ENCODE data around the gene MYBPC2. TPM values are rescaled to one million over a fixed set of nuclear protein-coding genes. Genes with fewer than 3 reads are reported as not detected.
"Not testable (repeated sequence)": the region's sequence is repeated elsewhere in the genome, so short reads cannot be mapped to it uniquely, and the experiment has no call there.

MYBPC2 gene
- total RNA-seq, 1 donor = not detected

DNA sequence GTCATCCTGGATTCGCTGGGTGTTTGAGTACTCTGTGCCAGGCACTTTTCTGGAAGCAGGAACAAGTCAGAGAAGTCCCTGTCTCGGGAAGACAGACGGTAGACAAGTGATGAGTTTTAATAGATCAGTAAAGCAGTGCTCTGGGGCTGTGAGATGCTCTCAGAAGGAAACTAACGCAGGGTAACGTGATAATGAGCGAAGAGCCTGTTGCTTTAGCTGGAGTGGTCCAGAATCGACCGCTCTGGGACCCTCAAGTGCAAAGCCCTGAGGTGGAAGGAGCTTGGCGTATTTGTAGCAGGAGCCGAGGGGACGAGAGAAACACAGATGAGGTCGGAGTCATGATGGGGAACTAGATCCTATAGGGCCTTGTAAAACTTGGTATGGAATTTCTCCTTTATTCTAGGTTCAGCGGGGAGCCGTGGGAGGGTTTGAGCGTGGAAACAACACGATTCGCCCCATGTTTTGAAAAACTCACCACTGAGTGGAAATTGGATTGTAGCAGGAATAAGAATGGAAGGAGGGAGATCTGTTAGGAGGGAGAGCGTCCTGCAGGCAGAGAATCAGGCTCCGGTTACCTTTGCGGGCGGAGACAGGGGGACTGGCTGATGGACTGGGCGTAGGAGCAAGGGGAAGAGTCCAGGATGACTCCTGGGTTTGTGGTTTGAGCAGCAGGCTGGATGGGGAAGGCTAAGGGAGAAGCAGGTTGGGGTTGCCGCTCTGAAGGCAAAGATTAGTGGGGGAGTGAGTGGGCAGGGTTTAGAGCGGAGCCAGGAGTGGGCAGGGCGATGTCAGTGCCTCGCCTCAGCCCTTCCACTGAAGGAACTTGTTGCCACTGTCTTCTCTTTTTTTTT, 47.8 kb upstream of the MYBPC2 start:
- Histone ChIP-seq H3K36me3 (ENCODE audit: insufficient read depth, low read length) (peaks cover 24% of the 10 kb centered on the region), H2AFZ (ENCODE audit: low read length) (peak overlapping the region; percentile 88)

GRCh38 chr19:50387176-50387867, 45.4 kb upstream of the MYBPC2 start:
- Histone ChIP-seq H3K4me1 (ENCODE audit: insufficient read depth, low read length) (peaks cover 16% of the 10 kb centered on the region), H3K9me3 (ENCODE audit: low read depth, low read length) (no peaks in the 10 kb centered on the region), H3K79me2 (ENCODE audit: insufficient read depth, low read length) (peaks cover 22% of the 10 kb centered on the region), H4K20me1 (ENCODE audit: insufficient read depth, low read length) (no peaks in the 10 kb centered on the region), H3K4me3 (ENCODE audit: insufficient read depth, low read length) (no peak overlapping the region), H3K4me2 (ENCODE audit: insufficient read depth, low read length) (no peak overlapping the region), H3K27ac (ENCODE audit: low read depth, low read length) (peak overlapping the region; percentile 43), H3K36me3 (ENCODE audit: insufficient read depth, low read length) (peaks cover 3% of the 10 kb centered on the region), H3K27me3 (ENCODE audit: insufficient read depth, low read length) (no peaks in the 10 kb centered on the region), H2AFZ (ENCODE audit: low read length) (peak overlapping the region; percentile 81)
- peak; percentile 88 for DNase-seq (ENCODE audit: insufficient read length, low spot score, missing footprints)
- no peak for TF ChIP-seq CTCF (IDR thresholded peaks at IDR 0.05; ENCODE audit: extremely low read depth, low read depth, low read length)

More for the DNA sequence above, 47.8 kb upstream of the MYBPC2 start:
- no peaks in the 10 kb centered on the region for H3K9me3 ChIP-seq (ENCODE audit: low read depth, low read length)
- peak overlapping the region; percentile 81 for H3K27ac ChIP-seq (ENCODE audit: low read depth, low read length)
- H3K79me2 ChIP-seq (ENCODE audit: insufficient read depth, low read length) = peaks cover 22% of the 10 kb centered on the region
- H3K4me2 ChIP-seq (ENCODE audit: insufficient read depth, low read length) = peak overlapping the region; percentile 100
- no peaks in the 10 kb centered on the region for H3K27me3 ChIP-seq (ENCODE audit: insufficient read depth, low read length)
- peak overlapping the region; percentile 88 for H3K4me3 ChIP-seq (ENCODE audit: insufficient read depth, low read length)
- H4K20me1 ChIP-seq (ENCODE audit: insufficient read depth, low read length) = peaks cover 1% of the 10 kb centered on the region
- no peak for TF ChIP-seq CTCF (IDR thresholded peaks at IDR 0.05; ENCODE audit: extremely low read depth, low read depth, low read length)
- peak; percentile 90 for DNase-seq (ENCODE audit: insufficient read length, low spot score, missing footprints)
- peaks cover 16% of the 10 kb centered on the region for H3K4me1 ChIP-seq (ENCODE audit: insufficient read depth, low read length)

DNA sequence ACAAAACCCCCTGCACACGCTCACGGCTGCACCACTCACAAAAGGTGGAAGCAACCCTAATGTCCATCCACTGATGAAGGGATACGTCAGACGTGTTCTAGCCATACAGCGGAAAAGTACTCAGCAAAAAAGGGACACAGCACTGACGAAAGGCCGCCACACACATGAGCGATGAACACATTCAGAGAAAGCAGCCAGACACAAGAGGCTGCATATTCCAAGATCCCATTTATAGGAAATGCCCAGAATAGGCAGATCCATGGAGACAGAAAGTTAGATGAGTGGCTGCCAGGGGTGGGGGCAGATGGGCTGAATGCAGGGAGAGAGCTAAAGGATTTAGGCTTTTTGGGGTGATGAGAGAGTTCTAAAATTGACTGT, 44.8 kb upstream of the MYBPC2 start:
- H3K9me3 ChIP-seq (ENCODE audit: low read depth, low read length) = no peaks in the 10 kb centered on the region
- H3K4me1 ChIP-seq (ENCODE audit: insufficient read depth, low read length) = peaks cover 16% of the 10 kb centered on the region
- peaks cover 24% of the 10 kb centered on the region for H3K79me2 ChIP-seq (ENCODE audit: insufficient read depth, low read length)
- TF ChIP-seq CTCF (IDR thresholded peaks at IDR 0.05; ENCODE audit: extremely low read depth, low read depth, low read length) = no peak
- H3K27me3 ChIP-seq (ENCODE audit: insufficient read depth, low read length) = no peaks in the 10 kb centered on the region
- no peak overlapping the region for H3K27ac ChIP-seq (ENCODE audit: low read depth, low read length)
- H3K4me3 ChIP-seq (ENCODE audit: insufficient read depth, low read length) = no peak overlapping the region
- no peak overlapping the region for H3K4me2 ChIP-seq (ENCODE audit: insufficient read depth, low read length)
- DNase-seq (ENCODE audit: insufficient read length, low spot score, missing footprints) = no peak
- no peaks in the 10 kb centered on the region for H4K20me1 ChIP-seq (ENCODE audit: insufficient read depth, low read length)
- H2AFZ ChIP-seq (ENCODE audit: low read length) = peak overlapping the region; percentile 81
- no peaks in the 10 kb centered on the region for H3K36me3 ChIP-seq (ENCODE audit: insufficient read depth, low read length)

DNA sequence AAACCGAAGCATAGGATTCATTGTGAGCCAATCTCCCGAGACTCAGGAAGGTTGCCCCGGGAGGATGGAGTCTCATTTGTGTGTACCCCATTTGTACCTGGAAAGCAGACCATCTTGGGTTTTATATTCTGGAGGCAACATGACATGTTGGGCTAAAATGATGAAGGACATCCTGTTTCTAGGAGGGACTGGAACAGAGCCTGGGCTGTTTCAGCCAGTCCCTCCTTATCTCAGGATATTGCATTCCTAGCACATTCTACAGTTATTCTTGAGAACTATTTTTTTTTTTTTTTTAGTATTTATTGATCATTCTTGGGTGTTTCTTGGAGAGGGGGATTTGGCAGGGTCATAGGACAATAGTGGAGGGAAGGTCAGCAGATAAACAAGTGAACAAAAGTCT, 42.4 kb upstream of the MYBPC2 start:
- H3K4me1 ChIP-seq (ENCODE audit: insufficient read depth, low read length); H3K27ac ChIP-seq (ENCODE audit: low read depth, low read length); H4K20me1 ChIP-seq (ENCODE audit: insufficient read depth, low read length); H3K4me3 ChIP-seq (ENCODE audit: insufficient read depth, low read length); H3K4me2 ChIP-seq (ENCODE audit: insufficient read depth, low read length); DNase-seq (ENCODE audit: insufficient read length, low spot score, missing footprints); H2AFZ ChIP-seq (ENCODE audit: low read length); H3K9me3 ChIP-seq (ENCODE audit: low read depth, low read length); H3K36me3 ChIP-seq (ENCODE audit: insufficient read depth, low read length); H3K27me3 ChIP-seq (ENCODE audit: insufficient read depth, low read length): not testable (repeated sequence)
- peaks cover 22% of the 10 kb centered on the region for H3K79me2 ChIP-seq (ENCODE audit: insufficient read depth, low read length)

DNA sequence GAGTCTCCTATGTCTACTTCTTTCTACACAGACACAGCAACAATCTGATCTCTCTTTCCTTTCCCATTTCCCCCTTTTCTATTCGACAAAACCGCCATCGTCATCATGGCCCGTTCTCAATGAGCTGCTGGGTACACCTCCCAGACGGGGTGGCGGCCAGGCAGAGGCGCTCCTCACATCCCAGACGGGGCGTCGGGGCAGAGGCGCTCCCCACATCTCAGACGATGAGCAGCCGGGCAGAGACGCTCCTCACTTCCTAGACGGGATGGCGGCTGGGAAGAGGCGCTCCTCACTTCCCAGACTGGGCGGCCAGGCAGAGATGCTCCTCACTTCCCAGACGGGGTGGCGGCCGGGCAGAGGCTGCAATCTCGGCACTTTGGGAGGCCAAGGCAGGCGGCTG, 41.7 kb upstream of the MYBPC2 start:
- not testable (repeated sequence) for DNase-seq (ENCODE audit: insufficient read length, low spot score, missing footprints); H3K36me3 ChIP-seq (ENCODE audit: insufficient read depth, low read length)
- peaks cover 16% of the 10 kb centered on the region for H3K79me2 ChIP-seq (ENCODE audit: insufficient read depth, low read length)

More for the DNA sequence above, 41.7 kb upstream of the MYBPC2 start:
- H3K27ac ChIP-seq (ENCODE audit: low read depth, low read length); H3K4me2 ChIP-seq (ENCODE audit: insufficient read depth, low read length); H3K27me3 ChIP-seq (ENCODE audit: insufficient read depth, low read length); H4K20me1 ChIP-seq (ENCODE audit: insufficient read depth, low read length); H3K9me3 ChIP-seq (ENCODE audit: low read depth, low read length); H3K4me3 ChIP-seq (ENCODE audit: insufficient read depth, low read length); H2AFZ ChIP-seq (ENCODE audit: low read length); H3K4me1 ChIP-seq (ENCODE audit: insufficient read depth, low read length): not testable (repeated sequence)

All from osteoblast (primary cell).